Measurements from ENCODE around the gene MIS12.

MIS12 gene

DNA sequence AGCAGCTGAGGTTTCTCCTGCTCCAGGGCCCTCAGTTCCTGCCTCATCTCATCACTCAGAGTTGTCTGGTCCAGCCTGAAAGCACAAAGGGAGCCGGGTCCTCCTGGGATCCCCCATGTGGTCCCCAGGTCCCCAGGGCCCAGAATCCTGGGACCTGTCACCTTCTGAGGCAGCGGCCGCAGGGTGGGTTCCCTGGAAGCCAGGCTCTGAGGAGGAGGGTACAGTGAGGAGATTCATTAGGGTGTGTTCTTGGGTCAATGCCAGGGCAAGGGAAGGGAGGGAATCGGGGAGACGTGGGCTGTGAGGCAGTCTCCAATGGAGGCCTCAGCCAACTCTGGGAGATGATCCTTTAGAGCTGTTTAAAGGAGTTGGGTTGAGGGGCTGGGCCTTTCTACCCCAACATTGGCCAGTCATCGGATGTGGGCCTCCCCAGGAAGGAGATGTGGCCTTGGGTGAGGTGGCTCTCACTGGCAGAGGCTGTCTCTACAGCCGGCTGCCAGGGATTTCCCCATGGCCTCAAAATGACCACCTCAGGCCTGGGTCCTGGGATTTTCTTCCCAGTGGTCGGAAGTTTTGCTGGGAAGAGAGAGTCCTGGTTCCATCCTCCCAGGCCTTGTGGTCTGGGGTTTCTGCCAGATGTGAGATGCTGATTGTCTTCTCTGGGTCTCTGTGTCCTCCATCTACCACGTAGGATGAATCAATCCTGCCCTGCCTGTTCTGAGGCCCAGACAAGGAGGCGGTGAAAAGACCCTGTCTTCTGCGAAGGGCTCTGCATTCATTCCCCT lies 50.7 kb downstream of the MIS12 start:
- peak; percentile 53 for DNase-seq

DNA sequence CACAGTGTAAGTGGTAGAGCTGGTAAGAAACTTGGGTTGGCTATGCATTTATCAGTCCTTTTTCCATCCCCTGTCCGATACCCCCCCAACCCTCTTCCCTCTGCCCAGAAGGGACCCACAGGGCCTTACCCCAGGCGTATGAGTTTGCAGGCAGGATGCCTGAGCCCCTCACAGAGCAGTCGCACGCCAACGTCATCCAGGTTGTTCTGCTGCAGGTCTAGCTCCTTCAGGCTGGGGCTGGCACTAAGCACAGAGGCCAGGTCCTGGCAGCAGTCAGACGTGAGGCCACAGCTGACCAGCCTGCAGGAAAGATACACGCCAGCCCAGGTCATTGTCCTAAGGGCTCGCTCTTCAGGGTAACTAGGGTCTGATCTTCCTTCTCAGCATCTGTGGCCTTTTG lies 52.9 kb downstream of the MIS12 start:
- no peak for DNase-seq

- DNase-seq: no peak
These were observed 54.0 kb downstream of the MIS12 start for GRCh38 chr17:5540321-5540720.

Data from right hindlimb (tissue), 1 donor.